Upper lobe of left lung (tissue), 6 donors: ENCODE data around the gene POLA1. TPM values are rescaled to one million over a fixed set of nuclear protein-coding genes. Genes with fewer than 3 reads are reported as not detected.

Experiments used
- ATAC-seq, 2 donors: fragments of 200-7000 bp; cut with Tn5 transposase; one replicate each; pipeline ENCODE4 v1.9.1; 2022; ENCODE audit warnings: mild to moderate bottlenecking in 2 of 2, moderate library complexity in 2 of 2; ENCODE audit not compliant: low FRiP score in 2 of 2
- DNase-seq, 2 donors: peaks; one replicate each; pipeline ENCODE4 v3.0.0-alpha.2; 2019 to 2020
- H3K27ac ChIP-seq, 4 donors: fragments of 200-600 bp; sonication (generic); one replicate each; pipeline ENCODE4 v1.5.1; 2016 to 2019
- H3K27me3 ChIP-seq, 4 donors: fragments of 200-600 bp; sonication (generic); one replicate each; pipeline ENCODE4 v1.5.1; 2017 to 2019
- H3K36me3 ChIP-seq, 4 donors: fragments of 200-600 bp; sonication (generic); one replicate each; pipeline ENCODE4 v1.5.1; 2016 to 2019
- H3K4me1 ChIP-seq, 4 donors: fragments of 200-600 bp; sonication (generic); one replicate each; pipeline ENCODE4 v1.5.1; 2018 to 2019
- H3K4me3 ChIP-seq, 4 donors: fragments of 200-600 bp; sonication (generic); one replicate each; pipeline ENCODE4 v1.5.1; 2017 to 2019; ENCODE audit warnings: mild to moderate bottlenecking in 2 of 4, moderate library complexity in 1 of 4
- H3K9me3 ChIP-seq, 4 donors: fragments of 200-600 bp; sonication (generic); one replicate each; pipeline ENCODE4 v1.5.1; 2018 to 2019
- EP300 ChIP-seq, 4 donors: sonication (generic); formaldehyde crosslinking; IDR thresholded peaks; one replicate each; pipeline ENCODE4 v1.5.1; 2017; ENCODE audit warnings: antibody characterized with exemption in 4 of 4, control low read depth in 2 of 4
- POLR2A ChIP-seq, 4 donors: fragments of 450-650 bp; IDR thresholded peaks; one replicate each; pipeline ENCODE4 v1.5.1; 2016 to 2017; ENCODE audit warnings: antibody characterized with exemption in 4 of 4, mild to moderate bottlenecking in 2 of 4
- POLR2AphosphoS5 ChIP-seq, 2 donors: sonication (generic); formaldehyde crosslinking; IDR thresholded peaks; one replicate each; pipeline ENCODE4 v1.5.1; 2017; ENCODE audit warnings: antibody characterized with exemption in 2 of 2
- WGBS, 2 donors: methylation state at CpG; one replicate each; pipeline ENCODE4 v1.1.5; 2017 to 2018; 5-methylcytosine and 5-hydroxymethylcytosine counted together
- total RNA-seq, 6 donors: library from RNA; depleted of rRNA in 4 of 6; stranded (reverse); fragments of >200 nt in 4 of 6; gene quantifications; one replicate each; pipeline versions ENCODE4 v1.1.0 to v1.2.1, GENCODE V29; 2016 to 2021
- TF ChIP-seq, protein P1 (sequence below), 6 experiments: fragments of 450-650 bp in 4 of 6; fragments of 200-600 bp in 2 of 6; sonication (generic) in 2 of 6; IDR thresholded peaks; one replicate each; pipeline ENCODE4 v1.5.1; 2016 to 2019; ENCODE audit warnings: antibody characterized with exemption in 6 of 6
- donor health status: DM: no; HTN: no; CAD: no; lungs with moderate emphysema.
- donor health status: DM: no; HTN: yes; CAD: no; lungs with severe emphysema.

The POLA1 gene
- total RNA-seq, 6 donors from 2014 or later = 6.3 to 15.7 (median 8.9) TPM

DNA sequence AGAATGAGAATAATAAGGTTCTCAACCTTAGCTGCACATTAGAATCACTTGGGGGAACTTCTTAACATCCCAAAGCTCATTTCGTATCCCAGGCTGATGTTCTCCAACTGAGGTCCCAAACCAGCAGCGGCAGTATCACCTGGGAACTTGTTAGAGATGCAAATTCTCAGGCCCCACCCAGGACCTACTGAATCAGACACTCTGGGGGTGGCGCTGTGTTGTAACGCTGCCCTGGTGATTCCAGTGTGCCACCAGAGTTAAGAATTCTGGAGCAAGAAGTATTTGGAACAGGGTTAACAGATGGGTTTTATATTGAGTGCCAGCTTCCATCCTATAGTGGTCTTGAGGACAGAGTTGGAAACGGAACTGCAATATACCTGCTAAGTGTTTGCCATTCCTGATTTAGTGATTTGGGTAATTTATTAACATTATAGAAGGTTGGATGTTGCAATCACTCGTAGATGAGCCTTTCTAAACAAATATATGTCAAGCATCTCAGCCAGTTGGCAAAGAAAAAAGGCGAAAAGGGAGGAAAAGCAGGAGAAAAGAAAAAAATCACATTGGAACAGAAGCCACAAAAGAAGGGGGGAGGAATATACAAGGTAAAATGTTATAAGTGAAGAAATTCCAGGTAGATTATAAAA lies 181.0 kb downstream of the POLA1 start:
- H3K4me3 ChIP-seq = no peak overlapping the region
- no peak for ATAC-seq
- TF ChIP-seq, protein P1, sequence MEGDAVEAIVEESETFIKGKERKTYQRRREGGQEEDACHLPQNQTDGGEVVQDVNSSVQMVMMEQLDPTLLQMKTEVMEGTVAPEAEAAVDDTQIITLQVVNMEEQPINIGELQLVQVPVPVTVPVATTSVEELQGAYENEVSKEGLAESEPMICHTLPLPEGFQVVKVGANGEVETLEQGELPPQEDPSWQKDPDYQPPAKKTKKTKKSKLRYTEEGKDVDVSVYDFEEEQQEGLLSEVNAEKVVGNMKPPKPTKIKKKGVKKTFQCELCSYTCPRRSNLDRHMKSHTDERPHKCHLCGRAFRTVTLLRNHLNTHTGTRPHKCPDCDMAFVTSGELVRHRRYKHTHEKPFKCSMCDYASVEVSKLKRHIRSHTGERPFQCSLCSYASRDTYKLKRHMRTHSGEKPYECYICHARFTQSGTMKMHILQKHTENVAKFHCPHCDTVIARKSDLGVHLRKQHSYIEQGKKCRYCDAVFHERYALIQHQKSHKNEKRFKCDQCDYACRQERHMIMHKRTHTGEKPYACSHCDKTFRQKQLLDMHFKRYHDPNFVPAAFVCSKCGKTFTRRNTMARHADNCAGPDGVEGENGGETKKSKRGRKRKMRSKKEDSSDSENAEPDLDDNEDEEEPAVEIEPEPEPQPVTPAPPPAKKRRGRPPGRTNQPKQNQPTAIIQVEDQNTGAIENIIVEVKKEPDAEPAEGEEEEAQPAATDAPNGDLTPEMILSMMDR (IDR thresholded peaks at IDR 0.05) = no peak
- no peaks in the 10 kb centered on the region for H3K4me1 ChIP-seq
- no peak overlapping the region for H3K27ac ChIP-seq
- H3K36me3 ChIP-seq = no peaks in the 10 kb centered on the region
- no peaks in the 10 kb centered on the region for H3K27me3 ChIP-seq
- no peak for DNase-seq
- H3K9me3 ChIP-seq = no peaks in the 10 kb centered on the region
- WGBS, 2 donors = 44 to 86% methylated on average over 3 to 7 of the region's 7 CpGs

DNA sequence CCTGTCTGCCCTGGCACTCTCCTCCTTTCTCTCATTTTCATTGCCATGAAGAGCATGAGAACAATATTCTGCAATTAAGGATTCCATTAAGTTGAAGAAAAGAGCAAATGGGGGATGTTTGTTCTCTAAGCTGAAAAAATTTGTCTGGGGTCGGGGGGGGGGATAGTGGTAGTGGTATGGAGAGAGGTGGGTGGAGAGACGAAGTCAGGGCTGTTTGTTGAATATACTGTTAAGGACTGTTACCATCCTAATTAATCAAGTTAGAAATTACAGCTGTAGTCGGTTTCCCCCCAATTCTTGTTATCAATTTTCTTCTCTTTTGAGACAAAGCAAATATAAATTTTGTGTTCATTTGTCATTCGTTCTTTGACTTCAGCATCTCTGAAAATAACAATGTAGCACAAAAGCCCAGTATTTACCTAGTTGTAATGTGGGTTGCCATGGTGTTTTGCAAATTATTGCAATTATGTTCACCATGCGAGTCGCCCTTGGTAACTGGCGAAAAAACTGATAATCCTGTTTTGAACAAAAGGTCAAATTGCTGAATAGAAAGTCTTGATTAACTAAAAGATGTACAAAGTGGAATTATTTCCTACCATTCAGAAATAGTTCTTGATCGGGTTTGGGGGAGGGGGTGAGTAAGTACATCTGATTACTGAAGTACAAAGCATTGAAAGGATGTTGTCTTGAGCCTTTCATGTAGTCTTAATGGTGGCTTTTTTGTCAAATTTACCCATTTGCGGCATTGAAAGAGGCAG lies 183.0 kb downstream of the POLA1 start:
- no peak for TF ChIP-seq POLR2A (IDR thresholded peaks at IDR 0.05)
- no peak for TF ChIP-seq POLR2AphosphoS5 (IDR thresholded peaks at IDR 0.05)
- no peak for TF ChIP-seq EP300 (IDR thresholded peaks at IDR 0.05)
- Histone ChIP-seq H3K9me3 (no peaks in the 10 kb centered on the region), H3K27me3 (no peaks in the 10 kb centered on the region), H3K27ac (no peak overlapping the region), H3K4me1 (no peaks in the 10 kb centered on the region), H3K36me3 (no peaks in the 10 kb centered on the region), H3K4me3 (no peak overlapping the region)
- no peak for DNase-seq
- ATAC-seq = no peak
- WGBS, 2 donors = 68 to 93% methylated on average over 8 to 9 of the region's 9 CpGs

DNA sequence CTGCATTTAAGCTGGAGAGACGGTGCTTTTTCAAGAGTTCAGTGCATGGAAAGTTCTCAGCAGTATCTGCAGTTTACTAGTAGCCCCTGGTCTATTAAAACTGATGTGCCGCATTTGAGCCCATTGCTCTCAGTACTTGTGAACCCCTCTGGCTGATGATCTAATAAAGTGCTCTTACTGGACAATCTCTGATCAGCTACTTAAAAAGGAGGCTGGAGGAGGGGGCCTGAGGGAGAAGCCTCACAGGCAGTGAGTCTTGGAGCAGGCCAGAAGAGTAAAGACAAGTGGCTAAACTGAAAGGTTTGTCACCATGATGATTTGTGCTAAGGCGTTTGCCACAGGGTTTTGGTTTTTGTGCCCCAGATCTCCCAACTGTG lies 183.6 kb downstream of the POLA1 start:
- WGBS, 2 donors = 77 to 92% methylated on average over 2 to 3 of the region's 3 CpGs
- H3K27ac ChIP-seq = no peak overlapping the region

DNA sequence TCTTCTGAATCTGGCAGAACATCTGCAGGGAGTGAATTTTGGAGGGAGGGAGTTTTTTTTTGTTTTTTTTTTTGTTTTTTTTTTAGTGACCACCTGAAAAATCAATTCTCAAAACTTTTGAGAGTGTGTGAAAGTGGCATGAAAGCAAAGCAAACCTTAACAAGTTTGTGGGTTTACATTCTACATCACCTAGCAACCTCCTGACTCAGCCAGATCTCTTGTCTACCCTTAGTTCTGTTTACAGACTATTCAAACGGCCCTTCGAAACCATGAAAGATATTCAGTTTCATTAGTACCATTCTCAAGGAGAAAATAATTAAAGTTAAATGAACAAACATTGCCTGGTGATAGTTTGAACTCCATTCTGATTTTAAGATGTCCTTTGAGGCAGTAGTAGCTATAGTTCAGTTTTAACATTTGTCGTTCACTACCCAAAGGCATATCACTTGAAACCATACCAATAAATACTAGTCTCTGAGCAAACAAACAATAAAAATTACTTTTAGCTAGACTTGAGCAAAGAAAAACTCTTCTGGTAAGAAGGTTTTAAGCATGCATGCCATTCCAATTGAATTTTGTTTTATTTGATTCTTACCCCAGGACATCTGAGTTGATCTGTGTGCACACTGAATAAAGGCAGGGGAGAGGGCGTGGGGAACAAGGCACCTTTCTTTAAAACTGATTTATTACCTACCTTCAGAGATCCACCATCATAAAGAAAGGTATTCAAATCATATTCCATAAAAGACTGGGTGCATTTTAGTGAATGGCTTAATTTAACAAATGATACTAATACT lies 184.3 kb downstream of the POLA1 start:
- no peaks in the 10 kb centered on the region for H3K36me3 ChIP-seq
- no peaks in the 10 kb centered on the region for H3K9me3 ChIP-seq
- H3K27me3 ChIP-seq = no peaks in the 10 kb centered on the region
- no peak overlapping the region for H3K27ac ChIP-seq
- no peaks in the 10 kb centered on the region for H3K4me1 ChIP-seq
- H3K4me3 ChIP-seq = no peak overlapping the region
- no peak for TF ChIP-seq POLR2A (IDR thresholded peaks at IDR 0.05)
- TF ChIP-seq POLR2AphosphoS5 (IDR thresholded peaks at IDR 0.05) = no peak
- TF ChIP-seq, protein P1 (IDR thresholded peaks at IDR 0.05) = no peak
- TF ChIP-seq EP300 (IDR thresholded peaks at IDR 0.05) = no peak
- 52 to 63% methylated on average over 4 of the region's 4 CpGs for WGBS, 2 donors
- DNase-seq (no peak), ATAC-seq (no peak)

More for the DNA sequence above, 183.6 kb downstream of the POLA1 start:
- no peak for DNase-seq
- Histone ChIP-seq H3K36me3 (no peaks in the 10 kb centered on the region), H3K9me3 (no peaks in the 10 kb centered on the region), H3K27me3 (no peaks in the 10 kb centered on the region), H3K4me3 (no peak overlapping the region), H3K4me1 (no peaks in the 10 kb centered on the region)
- ATAC-seq = no peak
- no peak for TF ChIP-seq POLR2A (IDR thresholded peaks at IDR 0.05)
- TF ChIP-seq POLR2AphosphoS5 (IDR thresholded peaks at IDR 0.05) = no peak
- TF ChIP-seq, protein P1 (IDR thresholded peaks at IDR 0.05) = no peak

DNA sequence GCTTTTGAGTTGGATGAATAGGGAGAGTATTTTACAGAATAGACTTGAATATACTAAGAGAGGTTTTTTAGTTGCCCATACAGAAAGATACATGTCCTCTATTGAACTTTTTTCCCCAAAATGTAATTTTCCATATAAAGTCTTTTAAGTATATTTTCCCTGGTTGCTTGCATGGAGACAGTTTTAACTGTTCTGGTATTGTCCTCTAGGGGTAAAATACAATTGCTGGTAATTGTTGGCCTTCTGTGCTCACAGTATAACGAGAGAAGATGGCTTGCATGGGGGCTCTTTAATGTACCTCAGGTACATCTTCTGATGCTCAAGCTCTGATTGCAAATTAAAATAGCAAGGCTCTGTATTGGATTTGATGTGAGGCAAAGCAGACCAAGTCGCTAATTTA lies 186.0 kb downstream of the POLA1 start:
- Histone ChIP-seq H3K27me3 (no peaks in the 10 kb centered on the region), H3K36me3 (no peaks in the 10 kb centered on the region), H3K27ac (no peak overlapping the region), H3K4me3 (no peak overlapping the region), H3K9me3 (no peaks in the 10 kb centered on the region), H3K4me1 (no peaks in the 10 kb centered on the region)
- no peak for ATAC-seq
- no peak for DNase-seq
- WGBS, 2 donors = 67 to 91% methylated on average over 2 of the region's 2 CpGs
- TF ChIP-seq POLR2AphosphoS5 (IDR thresholded peaks at IDR 0.05) = no peak
- TF ChIP-seq POLR2A (IDR thresholded peaks at IDR 0.05) = no peak
- TF ChIP-seq, protein P1 (IDR thresholded peaks at IDR 0.05) = no peak
- TF ChIP-seq EP300 (IDR thresholded peaks at IDR 0.05) = no peak
